Prostate gland (tissue), 2 donors: Measurements from ENCODE around the gene AFF4. TPM values are rescaled to one million over a fixed set of nuclear protein-coding genes. Genes with fewer than 3 reads are reported as not detected.
"Not testable (repeated sequence)": the region's sequence is repeated elsewhere in the genome, so short reads cannot be mapped to it uniquely, and the experiment has no call there.

Source experiments
- DNase-seq: peaks from one replicate; pipeline ENCODE4 v3.0.0-alpha.2; 2019; ENCODE audit warnings: low spot score
- H3K27ac ChIP-seq, 2 donors: fragments of 200-600 bp; sonication (generic); 2 replicates each; pipeline ENCODE4 v1.5.1; 2017 to 2019
- H3K27me3 ChIP-seq: fragments of 200-600 bp; sonication (generic); replicated peaks from 2 replicates; pipeline ENCODE4 v1.5.1; 2019; ENCODE audit not compliant: insufficient read depth
- H3K36me3 ChIP-seq, 2 donors: fragments of 200-600 bp; sonication (generic); 1 replicate in 1 of 2; 2 replicates in 1 of 2; pipeline versions ENCODE4 v1.5.1 to v1.8.1; 2017 to 2019
- H3K4me1 ChIP-seq: fragments of 200-600 bp; sonication (generic); replicated peaks from 2 replicates; pipeline ENCODE4 v1.5.1; 2019
- H3K4me3 ChIP-seq, 2 donors: fragments of 200-600 bp; sonication (generic); 2 replicates each; pipeline ENCODE4 v1.5.1; 2017 to 2019
- H3K9me3 ChIP-seq: fragments of 200-600 bp; sonication (generic); 2 replicates; pipeline ENCODE4 v1.5.1; 2017
- CTCF ChIP-seq, 4 experiments: fragments of 200-600 bp in 2 of 4; fragments of 450-650 bp in 2 of 4; sonication (generic) in 2 of 4; IDR thresholded peaks; 1 replicate in 3 of 4; 2 replicates in 1 of 4; pipeline ENCODE4 v1.5.1; 2016 to 2019; ENCODE audit warnings: antibody characterized with exemption in 4 of 4, mild to moderate bottlenecking in 2 of 4, moderate library complexity in 2 of 4
- POLR2A ChIP-seq: fragments of 450-650 bp; IDR thresholded peaks from one replicate; pipeline ENCODE4 v1.6.1; 2016; ENCODE audit warnings: antibody characterized with exemption, mild to moderate bottlenecking
- POLR2AphosphoS5 ChIP-seq: sonication (generic); formaldehyde crosslinking; IDR thresholded peaks from one replicate; pipeline ENCODE4 v1.6.1; 2017; ENCODE audit warnings: antibody characterized with exemption
- WGBS: methylation state at CpG from one replicate; pipeline ENCODE4 v1.1.5; 2018; 5-methylcytosine and 5-hydroxymethylcytosine counted together
- intact Hi-C: fragments of 100-400 bp; cut with DNase I; formaldehyde crosslinking; loops from one replicate; pipeline ENCODE4 v1.14.2; 2022
- total RNA-seq, 2 donors: library from RNA; depleted of rRNA; stranded (reverse); fragments of >200 nt; gene quantifications; one replicate each; pipeline ENCODE4 v1.1.0, GENCODE V29; 2016

Gene AFF4
- total RNA-seq, 2 donors from 2014 or later: 57.2 to 105 TPM

- WGBS: 69% methylated on average over 3 of the region's 3 CpGs
- intact Hi-C loops: no loop called here
- Histone ChIP-seq H3K9me3 (no peaks in the 10 kb centered on the region), H3K36me3 (no peaks in the 10 kb centered on the region), H3K4me1 (no peaks in the 10 kb centered on the region), H3K27ac (no peak overlapping the region), H3K4me3 (no peak overlapping the region), H3K27me3 (no peaks in the 10 kb centered on the region)
- DNase-seq: no peak
- TF ChIP-seq POLR2AphosphoS5: no peak
- TF ChIP-seq POLR2A: no peak
- no peak for TF ChIP-seq CTCF (IDR thresholded peaks at IDR 0.05)
These were observed 16.0 kb upstream of the AFF4 start for GRCh38 chr5:132979367-132979940.

- 90% methylated on average over 3 of the region's 3 CpGs for WGBS
These were observed 13.4 kb upstream of the AFF4 start for GRCh38 chr5:132976852-132977251.

GRCh38 chr5:132972436-132972828 is 9.0 kb upstream of the AFF4 start:
- 97% methylated on average over 7 of the region's 7 CpGs for WGBS
- H3K9me3 ChIP-seq, H3K36me3 ChIP-seq, intact Hi-C loops, H3K4me1 ChIP-seq, DNase-seq, H3K27ac ChIP-seq, H3K4me3 ChIP-seq, H3K27me3 ChIP-seq: not testable (repeated sequence)

More at GRCh38 chr5:132976852-132977251, 13.4 kb upstream of the AFF4 start:
- Histone ChIP-seq H3K9me3 (no peaks in the 10 kb centered on the region), H3K36me3 (no peaks in the 10 kb centered on the region), H3K27ac (no peak overlapping the region), H3K4me1 (no peaks in the 10 kb centered on the region), H3K27me3 (no peaks in the 10 kb centered on the region), H3K4me3 (no peak overlapping the region)
- no peak for TF ChIP-seq POLR2A
- TF ChIP-seq CTCF (IDR thresholded peaks at IDR 0.05): no peak
- TF ChIP-seq POLR2AphosphoS5: no peak
- DNase-seq: no peak
- intact Hi-C loops: no loop called here

- Histone ChIP-seq H3K4me3 (no peak overlapping the region), H3K36me3 (no peaks in the 10 kb centered on the region), H3K27me3 (no peaks in the 10 kb centered on the region), H3K4me1 (no peaks in the 10 kb centered on the region), H3K27ac (no peak overlapping the region), H3K9me3 (no peaks in the 10 kb centered on the region)
- no peak for TF ChIP-seq POLR2AphosphoS5
- TF ChIP-seq POLR2A: no peak
- no peak for TF ChIP-seq CTCF (IDR thresholded peaks at IDR 0.05)
- intact Hi-C loops: no loop called here
- 83% methylated on average over 16 of the region's 16 CpGs for WGBS
- no peak for DNase-seq
These were observed 8.3 kb upstream of the AFF4 start for GRCh38 chr5:132971483-132972435.

- no peaks in the 10 kb centered on the region for H3K9me3 ChIP-seq
- 94% methylated on average over 4 of the region's 4 CpGs for WGBS
- DNase-seq: no peak
- H3K27ac ChIP-seq: no peak overlapping the region
- TF ChIP-seq CTCF (IDR thresholded peaks at IDR 0.05): no peak
- TF ChIP-seq POLR2A: no peak
- TF ChIP-seq POLR2AphosphoS5: no peak
- H3K4me3 ChIP-seq: no peak overlapping the region
- H3K27me3 ChIP-seq: no peaks in the 10 kb centered on the region
- peaks cover 4% of the 10 kb centered on the region for H3K4me1 ChIP-seq
- no peaks in the 10 kb centered on the region for H3K36me3 ChIP-seq
- intact Hi-C loops: no loop called here
These were observed 1.7 kb upstream of the AFF4 start for GRCh38 chr5:132965120-132965519.
